ENCODE results near the gene RANBP9.

Gene RANBP9

GRCh38 chr6:13711733-13712598, at the start of gene RANBP9:
Gene RANBP9, minus strand, starts transcription at chr6:13711835. Its CDS starts 330 bp downstream, at chr6:13711505.
- peak; percentile 68 for DNase-seq

- no peak for DNase-seq
Observed at GRCh38 chr6:13760307-13761304, 49.0 kb upstream of the RANBP9 start.

- no peak for DNase-seq
Observed at GRCh38 chr6:13759025-13759424, 47.4 kb upstream of the RANBP9 start.

- no peak for DNase-seq
Observed at GRCh38 chr6:13754644-13755043, 43.0 kb upstream of the RANBP9 start.

GRCh38 chr6:13743736-13744127, 32.1 kb upstream of the RANBP9 start:
- no peak for DNase-seq

GRCh38 chr6:13742961-13743735, 31.5 kb upstream of the RANBP9 start:
- DNase-seq, result no peak

GRCh38 chr6:13741365-13741764, 29.7 kb upstream of the RANBP9 start:
- no peak for DNase-seq

GRCh38 chr6:13735031-13735430, 23.4 kb upstream of the RANBP9 start:
- DNase-seq, result no peak

- no peak for DNase-seq
Observed at GRCh38 chr6:13733178-13733887, 21.7 kb upstream of the RANBP9 start.

GRCh38 chr6:13730704-13731103, 19.1 kb upstream of the RANBP9 start:
- no peak for DNase-seq

GRCh38 chr6:13729891-13730290, 18.3 kb upstream of the RANBP9 start:
- no peak for DNase-seq

- no peak for DNase-seq
Observed at GRCh38 chr6:13725570-13725969, 13.9 kb upstream of the RANBP9 start.

GRCh38 chr6:13725052-13725451, 13.4 kb upstream of the RANBP9 start:
- no peak for DNase-seq

- DNase-seq, result no peak
Observed at GRCh38 chr6:13724182-13724581, 12.5 kb upstream of the RANBP9 start.

- DNase-seq, result no peak
Observed at GRCh38 chr6:13722880-13723279, 11.2 kb upstream of the RANBP9 start.

GRCh38 chr6:13718123-13718458, 6.5 kb upstream of the RANBP9 start:
- no peak for DNase-seq

- no peak for DNase-seq
Observed at GRCh38 chr6:13716955-13717295, 5.3 kb upstream of the RANBP9 start.

- DNase-seq, result no peak
Observed at GRCh38 chr6:13716225-13716954, 4.8 kb upstream of the RANBP9 start.

- no peak for DNase-seq
Observed at GRCh38 chr6:13715444-13715883, 3.8 kb upstream of the RANBP9 start.

- no peak for DNase-seq
Observed at GRCh38 chr6:13712599-13712898, 914 bp upstream of the RANBP9 start.

GRCh38 chr6:13711324-13711732, 307 bp downstream of the RANBP9 start:
- DNase-seq, result no peak

All from NCI-H1048 (cell line).